Astrocyte (in vitro differentiated cells and primary cell): ENCODE measurements around the gene TNP2. TPM values are rescaled to one million over a fixed set of nuclear protein-coding genes. Genes with fewer than 3 reads are reported as not detected.

ENCODE experiments used
- DNase-seq: peaks from one replicate; pipeline ENCODE4 v3.0.0-alpha.2; 2010; ENCODE audit warnings: low read depth
- FAIRE-seq: peaks from 2 replicates; lab custom pipeline; 2011; peaks lifted over from hg19 to GRCh38; lab: Jason Lieb, UNC
- H2AFZ ChIP-seq: 2 replicates; pipeline ENCODE4 v1.6.0; 2012; ENCODE audit warnings: low read depth, low read length, inconsistent platforms
- H3K27ac ChIP-seq: 2 replicates; pipeline ENCODE4 v1.5.1; 2011; ENCODE audit warnings: low read depth, low read length, inconsistent platforms
- H3K27me3 ChIP-seq: 2 replicates; pipeline ENCODE4 v1.6.0; 2011; ENCODE audit warnings: low read length, inconsistent platforms; ENCODE audit not compliant: insufficient read depth
- H3K36me3 ChIP-seq: 2 replicates; pipeline ENCODE4 v1.5.1; 2011; ENCODE audit warnings: low read length, inconsistent platforms; ENCODE audit not compliant: insufficient read depth
- H3K4me1 ChIP-seq: 2 replicates; pipeline ENCODE4 v1.5.1; 2011; ENCODE audit warnings: low read length, inconsistent platforms; ENCODE audit not compliant: insufficient read depth
- H3K4me2 ChIP-seq: 2 replicates; pipeline ENCODE4 v1.6.0; 2012; ENCODE audit warnings: low read length, inconsistent platforms
- H3K4me3 ChIP-seq: 2 replicates; pipeline ENCODE4 v1.5.1; 2011; ENCODE audit warnings: low read depth, mild to moderate bottlenecking, low read length, inconsistent platforms; ENCODE audit not compliant: insufficient read depth
- H3K79me2 ChIP-seq: 2 replicates; pipeline ENCODE4 v1.6.0; 2012; ENCODE audit warnings: mild to moderate bottlenecking, low read length, inconsistent platforms; ENCODE audit not compliant: insufficient read depth
- H3K9ac ChIP-seq: 2 replicates; pipeline ENCODE4 v1.6.0; 2012; ENCODE audit warnings: mild to moderate bottlenecking, low read length, inconsistent platforms
- H3K9me3 ChIP-seq: 2 replicates; pipeline ENCODE4 v1.5.1; 2012; ENCODE audit warnings: low read depth, mild to moderate bottlenecking, low read length, inconsistent platforms; ENCODE audit not compliant: insufficient read depth
- H4K20me1 ChIP-seq: 2 replicates; pipeline ENCODE4 v1.6.0; 2012; ENCODE audit warnings: low read length, inconsistent platforms; ENCODE audit not compliant: insufficient read depth
- H3K27ac Mint-ChIP-seq: one replicate; pipeline ENCODE4 v1.8.0; 2021; ENCODE audit warnings: mild to moderate bottlenecking, mixed read lengths; ENCODE audit not compliant: unreplicated experiment
- H3K27me3 Mint-ChIP-seq: one replicate; pipeline ENCODE4 v1.8.0; 2021; ENCODE audit warnings: low read depth, mixed read lengths; ENCODE audit not compliant: unreplicated experiment
- H3K36me3 Mint-ChIP-seq: one replicate; pipeline ENCODE4 v1.8.0; 2021; ENCODE audit warnings: low read depth, mixed read lengths; ENCODE audit not compliant: unreplicated experiment
- H3K4me1 Mint-ChIP-seq: one replicate; pipeline ENCODE4 v1.8.0; 2021; ENCODE audit warnings: low read depth, mixed read lengths; ENCODE audit not compliant: unreplicated experiment
- H3K4me3 Mint-ChIP-seq: one replicate; pipeline ENCODE4 v1.8.0; 2021; ENCODE audit warnings: mild to moderate bottlenecking, moderate library complexity, mixed read lengths; ENCODE audit not compliant: unreplicated experiment
- H3K9me3 Mint-ChIP-seq: one replicate; pipeline ENCODE4 v1.8.0; 2021; ENCODE audit warnings: mild to moderate bottlenecking, mixed read lengths; ENCODE audit not compliant: unreplicated experiment
- EZH2 ChIP-seq: IDR thresholded peaks from 2 replicates; pipeline ENCODE4 v1.6.1; 2012; ENCODE audit warnings: mild to moderate bottlenecking, low read length, inconsistent platforms; ENCODE audit not compliant: insufficient read depth
- total RNA-seq: library from RNA; stranded (reverse); gene quantifications from 2 replicates; pipeline ENCODE4 v1.2.1, GENCODE V29; 2021
- TF ChIP-seq, protein P1 (sequence below): IDR thresholded peaks from 2 replicates; pipeline ENCODE4 v1.5.1; 2011; ENCODE audit warnings: low read depth, mild to moderate bottlenecking, inconsistent platforms, low read length, moderate library complexity; ENCODE audit not compliant: insufficient read depth

The TNP2 gene
- total RNA-seq, 1 donor from 2014 or later: not detected

GRCh38 chr16:11302977-11303376 lies 33.9 kb upstream of the TNP2 start:
- H3K36me3 ChIP-seq: no peaks in the 10 kb centered on the region
- no peaks in the 10 kb centered on the region for H3K4me1 ChIP-seq
- Mint-ChIP-seq H3K27me3 (no peaks in the 10 kb centered on the region), H3K27ac (no peak overlapping the region), H3K36me3 (no peaks in the 10 kb centered on the region), H3K9me3 (peaks cover 2% of the 10 kb centered on the region), H3K4me1 (peaks cover 18% of the 10 kb centered on the region), H3K4me3 (no peak overlapping the region)
- no peak overlapping the region for H3K4me2 ChIP-seq
- H3K27me3 ChIP-seq: no peaks in the 10 kb centered on the region
- H4K20me1 ChIP-seq: no peaks in the 10 kb centered on the region
- H3K9me3 ChIP-seq: no peaks in the 10 kb centered on the region
- H3K27ac ChIP-seq: no peak overlapping the region
- TF ChIP-seq, protein P1, sequence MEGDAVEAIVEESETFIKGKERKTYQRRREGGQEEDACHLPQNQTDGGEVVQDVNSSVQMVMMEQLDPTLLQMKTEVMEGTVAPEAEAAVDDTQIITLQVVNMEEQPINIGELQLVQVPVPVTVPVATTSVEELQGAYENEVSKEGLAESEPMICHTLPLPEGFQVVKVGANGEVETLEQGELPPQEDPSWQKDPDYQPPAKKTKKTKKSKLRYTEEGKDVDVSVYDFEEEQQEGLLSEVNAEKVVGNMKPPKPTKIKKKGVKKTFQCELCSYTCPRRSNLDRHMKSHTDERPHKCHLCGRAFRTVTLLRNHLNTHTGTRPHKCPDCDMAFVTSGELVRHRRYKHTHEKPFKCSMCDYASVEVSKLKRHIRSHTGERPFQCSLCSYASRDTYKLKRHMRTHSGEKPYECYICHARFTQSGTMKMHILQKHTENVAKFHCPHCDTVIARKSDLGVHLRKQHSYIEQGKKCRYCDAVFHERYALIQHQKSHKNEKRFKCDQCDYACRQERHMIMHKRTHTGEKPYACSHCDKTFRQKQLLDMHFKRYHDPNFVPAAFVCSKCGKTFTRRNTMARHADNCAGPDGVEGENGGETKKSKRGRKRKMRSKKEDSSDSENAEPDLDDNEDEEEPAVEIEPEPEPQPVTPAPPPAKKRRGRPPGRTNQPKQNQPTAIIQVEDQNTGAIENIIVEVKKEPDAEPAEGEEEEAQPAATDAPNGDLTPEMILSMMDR: no peak
- no peak for TF ChIP-seq EZH2
- no peak overlapping the region for H3K9ac ChIP-seq
- H3K79me2 ChIP-seq: no peaks in the 10 kb centered on the region
- FAIRE-seq (no peak), DNase-seq (no peak)
- no peak overlapping the region for H3K4me3 ChIP-seq
- no peak overlapping the region for H2AFZ ChIP-seq

- peaks cover 10% of the 10 kb centered on the region for H3K4me1 ChIP-seq
- TF ChIP-seq, protein P1: no peak
- TF ChIP-seq EZH2: no peak
- no peak for FAIRE-seq
- H3K27me3 Mint-ChIP-seq: no peaks in the 10 kb centered on the region
- H3K4me3 ChIP-seq: no peak overlapping the region
- H3K4me1 Mint-ChIP-seq: peaks cover 26% of the 10 kb centered on the region
- H3K9me3 Mint-ChIP-seq: peaks cover 2% of the 10 kb centered on the region
- no peak overlapping the region for H2AFZ ChIP-seq
- no peak overlapping the region for H3K4me3 Mint-ChIP-seq
- H3K9ac ChIP-seq: no peak overlapping the region
- peak; percentile 27 for DNase-seq
- H3K27ac Mint-ChIP-seq: no peak overlapping the region
- H3K9me3 ChIP-seq: no peaks in the 10 kb centered on the region
- no peaks in the 10 kb centered on the region for H4K20me1 ChIP-seq
- H3K36me3 Mint-ChIP-seq: no peaks in the 10 kb centered on the region
- H3K4me2 ChIP-seq: no peak overlapping the region
- H3K36me3 ChIP-seq: no peaks in the 10 kb centered on the region
- no peaks in the 10 kb centered on the region for H3K79me2 ChIP-seq
- no peaks in the 10 kb centered on the region for H3K27me3 ChIP-seq
- no peak overlapping the region for H3K27ac ChIP-seq
Measured at GRCh38 chr16:11301645-11302501, 32.7 kb upstream of the TNP2 start.

DNA sequence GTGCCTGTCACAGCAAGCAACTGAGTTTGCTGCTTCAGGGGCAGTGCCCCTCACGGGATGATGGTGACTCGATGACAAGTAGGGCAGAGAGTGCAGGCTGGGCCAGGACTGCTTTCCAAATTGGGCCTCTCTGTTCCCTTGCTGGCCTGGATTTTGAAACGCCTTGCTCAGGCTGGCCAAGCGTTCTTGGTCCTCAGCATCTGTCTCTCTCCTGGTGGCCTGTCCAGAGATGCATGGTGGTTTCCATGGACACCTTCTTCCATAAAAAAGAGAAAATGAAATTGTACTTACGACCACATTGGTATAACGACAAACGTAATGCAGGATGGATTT lies 31.4 kb upstream of the TNP2 start:
- H3K9me3 Mint-ChIP-seq: peaks cover 2% of the 10 kb centered on the region
- no peak for FAIRE-seq

More for the DNA sequence above, 31.4 kb upstream of the TNP2 start:
- Histone ChIP-seq H3K4me1 (peaks cover 15% of the 10 kb centered on the region), H2AFZ (no peak overlapping the region), H3K27me3 (no peaks in the 10 kb centered on the region), H4K20me1 (no peaks in the 10 kb centered on the region), H3K79me2 (no peaks in the 10 kb centered on the region), H3K36me3 (no peaks in the 10 kb centered on the region), H3K4me3 (no peak overlapping the region), H3K4me2 (no peak overlapping the region), H3K27ac (no peak overlapping the region), H3K9ac (no peak overlapping the region), H3K9me3 (no peaks in the 10 kb centered on the region)
- Mint-ChIP-seq H3K36me3 (no peaks in the 10 kb centered on the region), H3K4me3 (no peak overlapping the region), H3K27me3 (no peaks in the 10 kb centered on the region), H3K27ac (no peak overlapping the region), H3K4me1 (peaks cover 33% of the 10 kb centered on the region)
- TF ChIP-seq EZH2: no peak
- TF ChIP-seq, protein P1: no peak
- no peak for DNase-seq
